Hippocampal formation (tissue), 2 donors: Measurements from ENCODE around the gene AGAP2.

ENCODE experiments used
- DNase-seq, 2 donors: peaks; one replicate each; lab custom pipeline; 2025; lab: John Stamatoyannopoulos, UW

AGAP2 gene

GRCh38 chr12:57753756-57754337, 15.3 kb upstream of the AGAP2 start:
- DNase-seq: no peak

- no peak for DNase-seq
These were observed 14.1 kb upstream of the AGAP2 start for GRCh38 chr12:57752668-57753000.

GRCh38 chr12:57751788-57752667, 13.5 kb upstream of the AGAP2 start, which contains the start of gene CDK4:
Gene CDK4 (minus strand): TSS chr12:57752310. CDS start chr12:57751717, 593 bp downstream.
- DNase-seq: peak; percentile 99 to 100

- DNase-seq: no peak
These were observed 12.9 kb upstream of the AGAP2 start for GRCh38 chr12:57751432-57751787.

GRCh38 chr12:57750561-57751431, 12.3 kb upstream of the AGAP2 start:
- no peak for DNase-seq

- no peak for DNase-seq
These were observed 10.5 kb upstream of the AGAP2 start for GRCh38 chr12:57749061-57749460.

GRCh38 chr12:57746025-57746424, 7.5 kb upstream of the AGAP2 start:
- DNase-seq: no peak

- no peak for DNase-seq
These were observed 6.9 kb upstream of the AGAP2 start for GRCh38 chr12:57745485-57745881.

GRCh38 chr12:57744777-57745484, 6.4 kb upstream of the AGAP2 start, which contains the start of gene TSPAN31:
Gene TSPAN31 (plus strand): TSS chr12:57745039. CDS start chr12:57745155, 116 bp downstream.
- peak; percentile 91 to 99 for DNase-seq

GRCh38 chr12:57744194-57744776, 5.7 kb upstream of the AGAP2 start:
- no peak for DNase-seq

GRCh38 chr12:57743769-57744168, 5.2 kb upstream of the AGAP2 start:
- DNase-seq: no peak

GRCh38 chr12:57741844-57742738, 3.5 kb upstream of the AGAP2 start:
- DNase-seq: no peak

- DNase-seq: no peak
These were observed 2.9 kb upstream of the AGAP2 start for GRCh38 chr12:57741413-57741789.

- DNase-seq: no peak
These were observed 2.3 kb upstream of the AGAP2 start for GRCh38 chr12:57740656-57741412.

- no peak for DNase-seq
These were observed 1.5 kb upstream of the AGAP2 start for GRCh38 chr12:57739914-57740538.

GRCh38 chr12:57739387-57739786, 845 bp upstream of the AGAP2 start:
- DNase-seq: no peak

GRCh38 chr12:57737467-57738460, 778 bp downstream of the AGAP2 start:
- DNase-seq: no peak
